NB4 (cell line): ENCODE results near the gene SBNO2.
"Not testable (repeated sequence)": the region's sequence is repeated elsewhere in the genome, so short reads cannot be mapped to it uniquely, and the experiment has no call there.

ENCODE experiments used
- DNase-seq: peaks from one replicate; pipeline ENCODE4 v3.0.0; 2010; ENCODE audit warnings: low read depth
- H3K4me3 ChIP-seq: one replicate; pipeline ENCODE4 v1.5.1; 2011; ENCODE audit warnings: mild to moderate bottlenecking, low read depth, low read length, moderate library complexity
- MYC ChIP-seq: IDR thresholded peaks from 2 replicates; pipeline ENCODE4 v1.6.1; 2011; ENCODE audit warnings: low read depth, low read length
- POLR2A ChIP-seq: IDR thresholded peaks from 2 replicates; pipeline ENCODE4 v1.6.1; 2011; ENCODE audit warnings: mild to moderate bottlenecking; ENCODE audit not compliant: insufficient read length; ENCODE audit errors: extremely low read depth
- TF ChIP-seq, protein P1 (sequence below): IDR thresholded peaks from one replicate; pipeline ENCODE4 v1.5.1; 2012; ENCODE audit warnings: low read depth, low read length
- TF ChIP-seq, protein P2 (sequence below): IDR thresholded peaks from 2 replicates; pipeline ENCODE4 v1.6.1; 2011; ENCODE audit warnings: low read depth, low read length

SBNO2 gene

DNA sequence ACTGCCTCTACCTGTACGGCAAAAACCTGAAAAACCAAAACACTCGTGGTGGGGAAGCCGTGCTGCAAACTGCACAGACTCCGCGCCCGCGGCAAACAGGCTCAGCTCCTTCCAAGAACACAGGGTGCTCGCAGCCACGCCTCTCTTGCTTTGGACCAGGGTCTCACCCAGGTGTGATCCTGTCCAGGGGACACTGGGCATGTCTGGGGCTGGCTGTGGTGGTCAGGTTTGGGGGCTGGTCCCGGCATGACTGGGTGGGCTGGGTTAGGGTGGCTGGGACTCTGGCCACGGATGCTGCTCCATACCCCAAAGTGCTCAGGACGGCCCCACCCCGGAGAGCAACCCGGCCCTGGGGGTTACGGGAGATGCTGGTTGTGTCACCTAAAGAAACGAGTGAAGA lies 56.4 kb downstream of the SBNO2 start:
- no peak overlapping the region for H3K4me3 ChIP-seq
- no peak for DNase-seq
- TF ChIP-seq, protein P1, sequence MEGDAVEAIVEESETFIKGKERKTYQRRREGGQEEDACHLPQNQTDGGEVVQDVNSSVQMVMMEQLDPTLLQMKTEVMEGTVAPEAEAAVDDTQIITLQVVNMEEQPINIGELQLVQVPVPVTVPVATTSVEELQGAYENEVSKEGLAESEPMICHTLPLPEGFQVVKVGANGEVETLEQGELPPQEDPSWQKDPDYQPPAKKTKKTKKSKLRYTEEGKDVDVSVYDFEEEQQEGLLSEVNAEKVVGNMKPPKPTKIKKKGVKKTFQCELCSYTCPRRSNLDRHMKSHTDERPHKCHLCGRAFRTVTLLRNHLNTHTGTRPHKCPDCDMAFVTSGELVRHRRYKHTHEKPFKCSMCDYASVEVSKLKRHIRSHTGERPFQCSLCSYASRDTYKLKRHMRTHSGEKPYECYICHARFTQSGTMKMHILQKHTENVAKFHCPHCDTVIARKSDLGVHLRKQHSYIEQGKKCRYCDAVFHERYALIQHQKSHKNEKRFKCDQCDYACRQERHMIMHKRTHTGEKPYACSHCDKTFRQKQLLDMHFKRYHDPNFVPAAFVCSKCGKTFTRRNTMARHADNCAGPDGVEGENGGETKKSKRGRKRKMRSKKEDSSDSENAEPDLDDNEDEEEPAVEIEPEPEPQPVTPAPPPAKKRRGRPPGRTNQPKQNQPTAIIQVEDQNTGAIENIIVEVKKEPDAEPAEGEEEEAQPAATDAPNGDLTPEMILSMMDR = no peak
- no peak for TF ChIP-seq POLR2A
- TF ChIP-seq MYC = no peak
- TF ChIP-seq, protein P2, sequence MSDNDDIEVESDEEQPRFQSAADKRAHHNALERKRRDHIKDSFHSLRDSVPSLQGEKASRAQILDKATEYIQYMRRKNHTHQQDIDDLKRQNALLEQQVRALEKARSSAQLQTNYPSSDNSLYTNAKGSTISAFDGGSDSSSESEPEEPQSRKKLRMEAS = no peak

DNA sequence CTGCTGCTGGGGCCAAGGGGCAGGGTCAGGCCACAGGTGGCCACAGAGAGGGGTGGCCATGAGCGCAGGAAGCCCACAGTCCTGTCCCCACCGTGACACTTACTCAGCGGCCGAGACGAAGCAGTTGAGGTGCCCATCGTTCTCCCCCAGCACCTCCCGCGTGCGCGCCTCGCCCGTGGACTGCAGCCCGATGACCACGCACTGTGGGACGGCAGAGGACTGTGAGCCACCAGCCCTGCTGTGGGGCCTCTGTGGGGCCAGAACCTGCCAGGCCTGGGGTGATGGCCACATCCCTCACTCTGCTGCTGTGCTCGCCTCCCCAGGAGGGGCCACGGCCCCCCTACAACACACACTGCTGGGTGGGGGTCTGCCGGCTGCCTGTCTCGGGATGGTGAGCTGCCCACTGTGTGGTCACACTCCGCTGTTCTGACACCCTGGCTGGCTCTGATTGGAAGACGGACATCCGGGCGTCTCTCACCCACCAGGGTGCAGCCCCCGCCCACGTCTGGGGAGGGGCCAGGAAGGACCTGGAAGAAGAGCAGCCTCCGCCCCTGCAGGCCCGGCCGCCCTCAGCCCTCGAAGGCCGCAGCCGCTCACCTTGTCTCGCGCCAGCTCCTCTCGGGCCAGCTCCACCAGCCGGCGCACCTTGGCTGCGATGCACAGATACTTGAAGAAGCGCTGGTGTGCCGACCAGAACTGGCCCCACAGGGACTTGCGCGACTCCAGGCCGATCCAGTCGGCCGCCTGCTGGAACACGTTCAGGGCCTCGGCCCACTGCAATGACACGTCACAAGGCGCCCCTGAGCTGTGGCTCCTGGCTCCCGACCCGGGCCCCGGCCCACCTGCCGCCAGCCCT lies 57.1 kb downstream of the SBNO2 start:
- no peak for DNase-seq
- no peak overlapping the region for H3K4me3 ChIP-seq
- TF ChIP-seq POLR2A = no peak
- TF ChIP-seq, protein P1 = no peak
- TF ChIP-seq, protein P2 = no peak
- TF ChIP-seq MYC = no peak

DNA sequence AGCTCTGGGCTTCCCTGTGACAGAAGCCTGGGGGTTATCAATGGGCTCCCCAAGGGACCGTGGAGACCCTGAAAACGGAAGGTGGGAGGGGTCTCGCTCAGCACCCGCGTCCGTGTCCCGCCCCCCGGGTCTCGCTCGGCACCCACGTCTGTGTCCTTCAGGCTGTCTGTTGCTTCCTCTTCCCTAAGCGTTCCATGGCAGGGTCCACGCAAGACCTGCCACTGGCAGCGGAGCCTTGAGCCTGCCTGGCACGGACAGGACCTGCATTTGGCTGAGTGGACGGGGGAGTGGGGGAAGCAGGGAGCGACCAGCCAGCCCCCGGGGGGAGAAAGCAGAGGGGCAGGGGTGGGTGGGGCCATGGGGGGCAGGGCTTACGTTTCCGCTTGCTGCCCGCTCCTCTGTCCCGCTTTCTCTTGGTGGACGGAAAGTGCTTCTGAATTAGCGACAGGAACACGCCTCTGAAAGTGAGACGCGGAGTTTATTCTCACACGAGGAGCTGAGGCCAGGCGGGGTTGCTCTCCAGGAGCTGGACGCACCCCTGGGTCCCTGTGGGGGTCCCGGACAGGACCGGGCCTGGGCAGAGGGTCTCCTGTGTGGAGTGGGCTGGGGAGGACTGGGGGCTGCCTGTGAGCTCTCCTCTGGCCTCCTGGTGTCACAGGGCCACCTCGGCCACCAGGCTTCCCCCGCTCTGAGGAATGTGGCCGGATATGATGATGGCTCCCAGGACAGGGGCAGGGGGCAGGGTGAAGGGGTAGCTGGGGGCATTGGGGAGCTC lies 58.2 kb downstream of the SBNO2 start:
- TF ChIP-seq MYC (no peak), POLR2A (no peak)
- TF ChIP-seq, protein P1 = no peak
- TF ChIP-seq, protein P2 = no peak
- no peak for DNase-seq
- H3K4me3 ChIP-seq = no peak overlapping the region

DNA sequence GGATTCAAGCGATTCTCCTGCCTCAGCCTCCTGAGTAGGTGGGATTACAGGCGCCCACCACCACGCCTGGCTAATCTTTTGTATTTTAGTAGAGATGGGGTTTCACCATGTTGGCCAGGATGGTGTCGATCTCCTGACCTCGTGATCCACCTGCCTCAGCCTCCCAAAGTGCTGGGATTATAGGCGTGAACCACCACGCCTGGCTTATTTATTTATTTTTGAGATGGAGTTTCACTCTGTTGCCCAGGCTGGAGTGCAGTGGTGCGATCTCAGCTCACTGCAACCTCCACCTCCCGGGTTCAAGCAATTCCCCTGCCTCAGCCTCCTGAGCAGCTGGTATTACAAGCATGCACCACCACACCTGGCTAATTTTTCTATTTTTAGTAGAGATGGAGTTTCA lies 59.3 kb downstream of the SBNO2 start:
- not testable (repeated sequence) for H3K4me3 ChIP-seq, DNase-seq

DNA sequence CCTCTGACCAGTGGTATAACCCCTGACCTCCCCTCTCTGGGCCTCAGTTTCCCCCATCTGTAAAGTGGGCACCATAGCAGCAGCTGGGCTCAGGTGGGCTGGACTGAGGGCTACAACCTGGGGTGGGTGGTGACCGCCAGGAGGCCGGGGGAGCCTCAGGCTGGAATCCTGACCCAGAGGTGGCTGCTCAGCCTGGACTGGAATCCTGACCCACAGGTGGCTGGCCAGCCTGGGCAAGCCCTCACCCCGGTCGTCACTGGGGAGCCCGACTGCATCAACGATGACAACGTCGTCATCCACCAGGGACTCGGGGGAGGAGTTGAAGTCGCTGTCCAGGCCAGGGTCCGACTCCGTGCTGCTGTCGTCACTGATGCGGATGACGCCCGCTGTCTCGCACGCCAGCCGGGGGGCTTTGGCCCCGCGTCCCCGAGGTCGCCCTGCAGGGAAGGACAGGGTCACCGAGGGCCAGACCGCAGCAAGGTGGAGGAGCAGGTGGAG lies 60.0 kb downstream of the SBNO2 start:
- DNase-seq = no peak
- TF ChIP-seq, protein P1 = no peak
- TF ChIP-seq, protein P2 = no peak
- TF ChIP-seq POLR2A = no peak
- TF ChIP-seq MYC = no peak
- no peak overlapping the region for H3K4me3 ChIP-seq
